ENCODE results near the gene DHRSX.

DNA sequence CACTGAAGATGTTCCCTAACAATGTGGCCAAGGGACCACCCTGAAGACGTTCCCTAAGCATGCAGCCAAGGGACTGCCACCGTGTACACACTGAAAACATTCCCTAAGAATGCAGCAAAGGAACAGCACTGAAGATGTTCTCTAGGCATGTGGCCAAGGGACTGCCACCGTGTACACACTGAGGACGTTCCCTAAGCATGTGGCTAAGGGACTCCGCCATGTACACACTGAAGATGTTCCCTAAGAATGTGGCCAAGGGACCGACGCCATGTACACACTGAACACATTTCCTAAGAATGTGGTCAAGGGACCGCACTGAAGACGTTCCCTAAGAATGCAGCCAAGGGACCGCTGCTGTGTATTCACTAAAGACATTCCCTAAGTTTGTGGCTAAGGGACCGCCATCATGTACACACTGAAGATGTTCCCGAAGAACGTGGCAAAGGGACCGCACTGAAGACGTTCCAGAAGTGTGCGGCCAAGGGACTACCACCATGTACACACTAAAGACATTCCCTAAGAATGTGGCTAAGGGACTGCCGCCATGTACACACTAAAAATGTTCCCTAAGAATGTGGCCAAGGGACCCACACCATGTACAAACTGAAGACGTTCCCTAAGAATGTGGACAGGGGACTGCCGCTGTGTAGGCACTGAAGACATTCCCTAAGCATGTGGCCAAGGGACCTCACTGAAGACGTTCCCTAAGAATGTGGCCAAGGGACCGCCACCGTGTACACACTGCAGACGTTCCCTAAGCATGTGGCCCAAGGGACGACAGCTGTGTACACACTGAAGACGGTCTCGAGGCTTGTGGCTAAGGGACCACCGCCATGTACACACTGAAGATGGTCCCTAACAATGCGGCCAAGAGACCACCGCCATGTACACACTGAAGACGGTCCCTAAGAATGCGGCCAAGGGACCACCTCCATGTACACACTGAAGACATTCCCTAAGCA, 54.8 kb downstream of the DHRSX start:
- TF ChIP-seq, protein P1, sequence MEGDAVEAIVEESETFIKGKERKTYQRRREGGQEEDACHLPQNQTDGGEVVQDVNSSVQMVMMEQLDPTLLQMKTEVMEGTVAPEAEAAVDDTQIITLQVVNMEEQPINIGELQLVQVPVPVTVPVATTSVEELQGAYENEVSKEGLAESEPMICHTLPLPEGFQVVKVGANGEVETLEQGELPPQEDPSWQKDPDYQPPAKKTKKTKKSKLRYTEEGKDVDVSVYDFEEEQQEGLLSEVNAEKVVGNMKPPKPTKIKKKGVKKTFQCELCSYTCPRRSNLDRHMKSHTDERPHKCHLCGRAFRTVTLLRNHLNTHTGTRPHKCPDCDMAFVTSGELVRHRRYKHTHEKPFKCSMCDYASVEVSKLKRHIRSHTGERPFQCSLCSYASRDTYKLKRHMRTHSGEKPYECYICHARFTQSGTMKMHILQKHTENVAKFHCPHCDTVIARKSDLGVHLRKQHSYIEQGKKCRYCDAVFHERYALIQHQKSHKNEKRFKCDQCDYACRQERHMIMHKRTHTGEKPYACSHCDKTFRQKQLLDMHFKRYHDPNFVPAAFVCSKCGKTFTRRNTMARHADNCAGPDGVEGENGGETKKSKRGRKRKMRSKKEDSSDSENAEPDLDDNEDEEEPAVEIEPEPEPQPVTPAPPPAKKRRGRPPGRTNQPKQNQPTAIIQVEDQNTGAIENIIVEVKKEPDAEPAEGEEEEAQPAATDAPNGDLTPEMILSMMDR (IDR thresholded peaks at IDR 0.05): no peak
- TF ChIP-seq POLR2A (IDR thresholded peaks at IDR 0.05): no peak
